Activated CD8-positive, alpha-beta memory T cell treated with anti-CD3 and anti-CD28 coated beads for 4 hours (primary cell): ENCODE data around the gene ZNF318.
"Not testable (repeated sequence)": the region's sequence is repeated elsewhere in the genome, so short reads cannot be mapped to it uniquely, and the experiment has no call there.

ENCODE experiments used
- DNase-seq, 2 donors: peaks; one replicate each; pipeline ENCODE4 v3.0.0-alpha.2; 2020; ENCODE audit warnings: low read depth in 2 of 2

Gene ZNF318

GRCh38 chr6:43369174-43370002 lies at the start of gene ZNF318:
TSS of gene ZNF318 (minus strand) at chr6:43369647. CDS start at chr6:43369365, 282 bp downstream.
- peak; percentile 86 to 89 for DNase-seq

- no peak for DNase-seq
Observed at GRCh38 chr6:43416935-43417334, 47.5 kb upstream of the ZNF318 start.

- DNase-seq, result not testable (repeated sequence)
Observed at GRCh38 chr6:43415275-43415674, 45.8 kb upstream of the ZNF318 start.

GRCh38 chr6:43413002-43413401 lies 43.6 kb upstream of the ZNF318 start:
- no peak for DNase-seq

GRCh38 chr6:43412541-43412940 lies 43.1 kb upstream of the ZNF318 start:
- DNase-seq, result no peak

GRCh38 chr6:43410776-43411175 lies 41.3 kb upstream of the ZNF318 start:
- not testable (repeated sequence) for DNase-seq

GRCh38 chr6:43408259-43408658 lies 38.8 kb upstream of the ZNF318 start:
- DNase-seq, result no peak

- DNase-seq, result no peak
Observed at GRCh38 chr6:43407296-43407695, 37.8 kb upstream of the ZNF318 start.

GRCh38 chr6:43405354-43405753 lies 35.9 kb upstream of the ZNF318 start:
- no peak for DNase-seq

- DNase-seq, result no peak
Observed at GRCh38 chr6:43402820-43403219, 33.4 kb upstream of the ZNF318 start.

- no peak for DNase-seq
Observed at GRCh38 chr6:43401730-43402129, 32.3 kb upstream of the ZNF318 start.

GRCh38 chr6:43399932-43400487 lies 30.6 kb upstream of the ZNF318 start:
- DNase-seq, result no peak

- no peak for DNase-seq
Observed at GRCh38 chr6:43396408-43397149, 27.1 kb upstream of the ZNF318 start.

- no peak for DNase-seq
Observed at GRCh38 chr6:43395776-43396175, 26.3 kb upstream of the ZNF318 start.

- no peak for DNase-seq
Observed at GRCh38 chr6:43394982-43395381, 25.5 kb upstream of the ZNF318 start.

- no peak for DNase-seq
Observed at GRCh38 chr6:43393602-43394001, 24.2 kb upstream of the ZNF318 start.

- not testable (repeated sequence) for DNase-seq
Observed at GRCh38 chr6:43393133-43393532, 23.7 kb upstream of the ZNF318 start.

- DNase-seq, result no peak
Observed at GRCh38 chr6:43391440-43392031, 22.1 kb upstream of the ZNF318 start.

GRCh38 chr6:43390753-43391439 lies 21.4 kb upstream of the ZNF318 start:
- not testable (repeated sequence) for DNase-seq

GRCh38 chr6:43389730-43390295 lies 20.4 kb upstream of the ZNF318 start:
- no peak for DNase-seq

GRCh38 chr6:43386492-43386891 lies 17.0 kb upstream of the ZNF318 start:
- DNase-seq, result no peak
